ENCODE measurements around the gene PPP2R5C.
"Not testable (repeated sequence)": the region's sequence is repeated elsewhere in the genome, so short reads cannot be mapped to it uniquely, and the experiment has no call there.

The PPP2R5C gene

DNA sequence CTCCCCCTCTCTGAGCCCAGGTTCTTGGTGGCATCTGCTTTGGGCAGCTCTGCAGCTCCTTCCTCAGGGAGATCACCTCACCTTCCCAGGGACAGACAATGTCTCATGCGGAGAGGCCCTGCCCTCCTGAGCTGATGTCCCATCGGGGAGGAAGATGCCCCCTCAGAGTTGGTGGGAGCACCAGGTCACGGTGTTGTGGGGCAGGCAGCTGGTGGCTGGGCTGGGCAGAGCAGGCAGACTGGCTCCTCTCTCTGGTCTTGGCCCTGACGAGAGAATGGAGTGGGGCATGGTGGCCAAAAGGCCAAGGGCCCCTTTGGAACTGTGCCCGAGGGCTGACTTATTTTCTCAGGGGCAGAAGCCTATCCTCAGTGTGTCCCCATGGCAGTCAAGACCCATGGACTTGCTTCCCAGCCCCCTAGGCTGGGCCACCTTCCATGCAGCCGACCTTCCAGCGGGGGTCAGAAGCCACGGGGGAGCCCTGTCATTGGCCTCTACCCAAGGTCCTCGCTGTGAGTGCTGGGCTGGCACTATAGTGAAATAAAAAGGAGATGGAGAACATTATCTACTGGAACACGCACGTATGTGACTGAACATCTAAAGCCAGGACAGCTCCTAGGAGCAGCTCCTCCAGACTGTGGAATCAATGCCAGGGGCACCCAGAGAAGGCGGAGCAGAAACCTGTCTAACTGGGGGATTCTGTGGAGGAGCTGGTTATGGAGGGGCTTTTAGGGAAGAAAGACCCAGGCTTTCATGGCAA, 21.9 kb downstream of the PPP2R5C start:
- DNase-seq = no peak

DNA sequence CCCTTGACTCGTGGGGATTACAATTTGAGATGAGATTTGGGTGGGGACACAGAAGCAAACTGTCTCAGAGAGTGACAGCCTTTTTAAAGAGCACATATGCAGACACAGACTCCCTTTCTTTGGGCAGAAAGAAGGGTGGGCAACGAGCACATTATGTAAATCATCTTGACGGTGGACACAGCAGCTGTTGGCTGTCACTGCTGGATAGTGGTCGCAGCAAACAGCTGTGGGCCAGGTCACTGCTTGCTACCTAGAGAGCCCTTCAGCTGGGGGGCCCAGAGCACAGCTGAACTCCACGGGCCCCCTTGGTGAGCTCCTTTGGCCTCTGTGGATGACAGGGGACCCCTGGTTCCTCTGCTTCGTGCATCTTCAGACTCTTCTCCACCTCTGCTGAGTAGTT, 23.1 kb downstream of the PPP2R5C start:
- DNase-seq = no peak

DNA sequence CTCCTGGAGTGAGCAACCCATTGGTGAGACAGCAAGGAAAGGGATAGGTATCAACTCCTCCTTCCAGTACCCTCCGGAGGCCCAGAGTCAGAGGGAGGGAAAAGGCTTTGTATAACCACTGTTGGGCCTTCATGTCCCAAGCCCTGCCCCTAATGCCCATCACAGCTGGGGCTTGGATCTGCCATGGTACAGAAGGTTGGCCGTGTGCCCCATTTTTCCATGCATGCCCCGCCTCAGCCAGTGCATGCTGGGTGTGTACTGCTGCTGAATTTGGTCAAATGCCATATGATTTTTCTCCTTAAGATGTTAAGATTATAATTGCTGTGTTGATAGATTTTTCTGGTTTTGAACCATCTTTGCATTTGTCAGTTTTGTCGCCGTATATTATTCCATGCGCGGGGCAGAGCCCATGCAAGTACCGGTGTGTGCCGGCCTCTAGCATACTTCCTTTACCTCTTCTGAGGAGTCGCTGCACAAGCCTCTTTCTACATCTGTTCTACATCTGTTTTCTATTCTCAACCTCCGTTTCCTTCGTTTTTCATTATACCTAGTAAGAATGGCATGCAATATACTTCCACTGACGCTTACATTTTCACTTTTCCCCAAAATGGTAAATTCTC, 26.6 kb downstream of the PPP2R5C start:
- no peak for DNase-seq

DNA sequence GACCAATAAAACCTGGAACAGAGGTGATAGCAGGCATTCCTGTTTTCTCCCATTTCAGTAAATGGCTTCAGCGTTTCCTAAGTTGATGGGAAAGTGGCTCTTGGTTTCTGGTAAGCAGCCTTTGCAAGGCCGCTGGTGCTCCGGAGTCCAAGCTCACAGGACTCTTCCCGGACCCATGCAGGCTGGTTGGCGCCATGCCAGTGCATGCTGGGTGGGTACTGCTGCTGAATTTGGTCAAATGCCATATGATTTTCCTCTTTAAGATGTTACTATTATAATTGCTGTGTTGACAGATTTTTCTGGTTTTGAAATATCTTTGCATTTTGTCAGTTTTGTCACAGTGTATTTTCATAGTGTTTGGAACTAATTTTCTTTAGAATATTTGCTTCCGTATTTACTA, 27.7 kb downstream of the PPP2R5C start:
- no peak for DNase-seq

DNA sequence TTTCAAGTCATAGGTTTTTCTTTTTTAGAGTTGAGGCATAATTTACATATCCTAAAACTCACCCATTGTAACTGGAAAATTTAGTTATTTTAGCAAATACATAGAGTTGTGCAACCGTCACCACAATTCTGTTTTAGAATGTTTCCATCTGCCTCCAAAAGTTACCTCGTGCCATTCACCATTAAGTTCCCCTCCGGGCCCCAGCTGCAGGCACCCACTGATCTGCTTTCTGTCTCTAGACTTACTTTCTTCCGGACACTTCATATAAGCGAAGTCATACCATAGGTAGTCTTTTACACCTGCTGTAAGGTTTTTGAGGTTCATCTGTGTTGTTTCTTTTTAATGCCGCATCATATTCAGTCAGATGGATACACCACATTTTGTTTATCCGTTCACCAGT, 28.7 kb downstream of the PPP2R5C start:
- DNase-seq = no peak

DNA sequence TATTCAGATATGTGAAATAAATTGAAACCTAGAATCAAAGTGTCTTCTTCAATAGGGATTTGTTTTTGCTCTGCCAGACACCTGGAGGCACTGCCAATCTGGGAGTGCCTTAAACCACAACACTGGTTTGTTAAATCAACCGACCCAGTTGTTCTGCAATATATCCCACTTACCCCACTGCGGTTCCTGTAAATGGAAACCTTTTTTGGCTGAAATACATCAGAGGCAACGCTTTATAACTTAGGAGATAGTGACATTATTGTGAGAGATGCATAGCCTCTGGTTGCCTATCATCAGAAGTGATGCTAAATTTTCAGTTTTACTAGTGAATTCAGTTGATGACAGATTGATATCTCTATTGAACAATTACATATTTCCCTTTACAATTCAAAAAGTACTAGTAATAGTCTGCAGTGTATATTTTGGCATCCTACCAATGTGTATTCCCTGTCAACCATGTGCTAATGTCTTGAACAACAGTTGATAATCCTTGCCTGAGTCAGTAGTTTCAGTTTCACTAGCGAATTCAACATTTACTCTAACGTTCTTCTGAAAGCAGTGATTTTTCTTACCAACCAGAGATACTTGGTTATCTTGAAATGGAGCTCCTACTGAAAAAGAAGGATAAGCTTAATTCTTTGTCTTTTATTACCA, 30.5 kb downstream of the PPP2R5C start:
- no peak for DNase-seq

DNA sequence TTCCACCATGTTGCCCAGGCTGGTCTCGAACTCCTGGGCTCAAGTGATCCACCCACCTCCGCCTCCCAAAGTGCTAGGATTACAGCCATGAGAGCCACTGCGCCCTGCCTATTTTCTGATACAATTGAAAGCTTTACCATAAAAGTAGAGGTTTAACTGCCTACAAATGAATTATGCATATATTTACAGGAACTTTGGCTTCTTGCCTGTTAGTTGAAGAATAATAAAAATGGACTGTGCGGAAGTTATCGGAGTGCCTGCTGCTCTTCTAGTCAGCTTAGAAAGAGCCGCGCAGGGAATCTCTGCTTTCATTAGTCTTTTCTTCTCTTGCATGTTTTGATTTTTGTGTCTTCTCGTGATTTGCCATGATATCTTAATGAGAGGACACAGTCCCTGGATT, 34.5 kb downstream of the PPP2R5C start:
- no peak for DNase-seq

DNA sequence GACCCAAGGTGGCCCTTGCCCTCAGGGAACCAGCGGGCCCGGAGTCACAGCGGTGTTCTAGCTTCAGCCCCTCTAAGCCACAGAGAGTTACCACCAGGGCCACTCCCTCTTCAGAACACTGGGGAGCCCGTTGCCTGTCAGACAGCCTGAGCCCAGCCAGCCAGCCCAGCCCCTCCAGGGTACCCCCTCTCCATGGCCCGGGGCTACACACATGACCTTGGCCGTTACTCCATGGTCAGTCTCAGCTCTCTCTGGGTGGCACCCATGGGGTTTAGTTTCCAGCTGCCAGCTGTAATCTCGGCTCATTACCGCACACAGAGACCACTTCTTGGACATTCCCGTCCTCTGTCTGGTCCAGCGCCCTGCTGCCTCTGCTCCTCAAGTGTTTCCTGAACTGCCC, 35.0 kb downstream of the PPP2R5C start:
- DNase-seq = no peak

DNA sequence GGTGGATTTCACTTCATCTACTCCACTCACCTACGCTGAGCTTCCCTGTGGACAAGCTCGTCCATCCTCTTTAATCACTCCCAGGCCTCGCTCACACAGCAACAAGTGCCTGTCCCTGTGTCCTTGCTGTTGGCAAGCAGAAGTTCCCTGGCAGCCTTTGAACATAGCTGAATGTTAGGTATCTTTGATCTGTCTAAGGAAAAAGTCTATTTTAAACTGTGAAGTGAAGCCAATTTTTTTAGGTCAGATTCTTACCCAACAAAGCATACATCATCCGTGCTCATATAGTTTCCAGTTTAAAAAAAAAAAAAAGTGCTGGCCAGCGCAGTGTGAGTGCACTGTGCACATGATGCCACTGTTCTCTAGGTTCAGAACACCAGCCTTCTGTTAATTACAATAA, 36.3 kb downstream of the PPP2R5C start:
- no peak for DNase-seq

DNA sequence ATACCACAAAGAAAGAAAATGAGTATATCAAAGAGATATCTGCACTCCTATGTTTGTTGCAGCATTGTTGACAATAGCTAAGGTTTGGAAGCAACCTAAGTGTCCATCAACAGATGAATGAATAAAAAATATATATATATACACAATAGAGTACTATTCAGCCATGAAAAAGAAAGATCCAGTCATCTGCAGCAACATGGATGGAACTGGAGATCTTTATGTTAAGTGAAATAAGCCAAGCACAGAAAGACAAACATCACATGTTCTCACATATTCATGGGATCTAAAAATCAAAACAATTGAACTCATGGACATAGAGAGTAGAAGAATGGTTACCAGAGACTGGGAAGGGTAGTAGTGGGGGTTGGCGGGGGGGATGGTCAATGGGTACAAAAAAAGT, 42.9 kb downstream of the PPP2R5C start:
- DNase-seq = not testable (repeated sequence)

DNA sequence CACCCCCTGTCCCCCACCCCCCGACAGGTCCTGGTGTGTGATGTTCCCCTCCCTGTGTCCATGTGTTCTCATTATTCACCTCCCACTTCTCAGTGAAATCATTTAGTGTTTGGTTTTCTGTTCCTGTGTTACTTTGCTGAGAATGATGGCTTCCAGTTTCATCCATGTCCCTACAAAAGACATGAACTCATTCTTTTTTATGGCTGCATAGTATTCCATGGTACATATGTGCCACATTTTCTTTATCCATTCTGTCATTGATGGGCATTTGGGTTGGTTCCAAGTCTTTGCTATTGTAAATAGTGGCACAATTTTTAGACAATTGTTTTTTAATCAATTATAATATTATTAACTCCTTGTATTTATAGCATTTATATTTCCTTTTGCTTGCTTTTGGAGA, 44.7 kb downstream of the PPP2R5C start:
- not testable (repeated sequence) for DNase-seq

DNA sequence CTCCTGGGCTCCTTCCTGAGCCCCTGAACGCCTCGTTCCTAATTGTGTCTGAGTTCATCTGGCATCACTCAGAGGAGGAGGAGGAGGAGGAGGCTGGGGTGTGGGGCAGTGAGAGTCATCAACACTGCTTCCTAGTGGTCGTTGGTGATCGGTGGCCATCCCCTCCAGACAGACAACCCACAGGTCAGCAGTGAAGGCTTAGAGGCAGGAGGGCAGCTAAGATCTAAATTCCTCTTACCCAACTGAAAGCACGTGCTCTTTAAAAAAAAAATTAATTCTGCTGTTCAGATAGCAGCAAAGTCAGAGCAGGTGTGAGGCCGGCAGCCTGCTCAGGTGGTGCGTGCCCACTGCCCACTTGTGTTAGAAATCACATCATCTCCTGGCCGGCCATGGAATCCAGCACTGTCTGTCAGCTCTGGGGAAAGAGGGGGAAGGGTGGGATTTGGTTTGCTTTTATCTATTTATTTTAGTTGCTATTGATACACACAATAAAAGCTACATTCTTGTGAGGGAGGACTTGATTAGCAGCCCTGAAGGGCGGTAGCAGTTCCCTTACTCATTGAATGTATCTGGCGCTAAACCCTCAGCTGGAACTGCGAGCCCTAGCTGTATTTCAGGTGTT, 46.6 kb downstream of the PPP2R5C start:
- DNase-seq = no peak

DNA sequence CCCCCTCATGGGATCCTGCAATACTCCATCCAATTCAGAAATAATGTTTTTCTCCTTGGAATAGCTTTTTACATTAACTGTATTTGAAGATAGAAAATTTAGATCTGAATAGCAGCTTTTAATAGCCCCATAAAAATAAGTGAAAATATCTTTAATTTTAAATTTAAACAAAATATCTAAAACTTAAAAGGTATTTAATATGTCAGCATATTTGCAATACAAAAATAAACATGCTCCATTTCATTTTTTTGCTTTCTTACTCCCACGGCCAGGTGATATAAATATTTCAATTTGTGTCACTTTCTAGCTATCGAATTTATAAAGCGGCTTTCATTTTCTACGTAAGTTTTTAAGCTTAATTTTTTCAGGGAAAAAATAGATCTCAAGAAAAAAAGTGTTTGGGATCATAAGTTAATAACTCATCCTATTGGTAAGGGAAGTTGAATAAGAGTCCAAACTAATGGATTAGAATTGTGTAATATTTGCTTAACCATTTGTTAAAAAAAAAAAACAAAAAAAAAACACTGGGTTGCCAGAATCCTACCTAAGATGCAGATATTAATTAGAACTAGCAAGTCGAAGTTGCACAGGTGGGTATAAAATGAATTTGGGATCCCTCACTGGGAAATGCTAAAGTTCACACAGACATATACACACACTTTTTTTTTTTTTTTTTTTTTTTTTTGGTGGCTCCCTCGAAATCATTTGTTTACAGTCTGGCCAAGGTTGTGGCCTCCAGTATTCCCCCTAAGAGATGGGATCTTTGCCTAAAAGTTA, 47.6 kb downstream of the PPP2R5C start:
- DNase-seq = no peak

DNA sequence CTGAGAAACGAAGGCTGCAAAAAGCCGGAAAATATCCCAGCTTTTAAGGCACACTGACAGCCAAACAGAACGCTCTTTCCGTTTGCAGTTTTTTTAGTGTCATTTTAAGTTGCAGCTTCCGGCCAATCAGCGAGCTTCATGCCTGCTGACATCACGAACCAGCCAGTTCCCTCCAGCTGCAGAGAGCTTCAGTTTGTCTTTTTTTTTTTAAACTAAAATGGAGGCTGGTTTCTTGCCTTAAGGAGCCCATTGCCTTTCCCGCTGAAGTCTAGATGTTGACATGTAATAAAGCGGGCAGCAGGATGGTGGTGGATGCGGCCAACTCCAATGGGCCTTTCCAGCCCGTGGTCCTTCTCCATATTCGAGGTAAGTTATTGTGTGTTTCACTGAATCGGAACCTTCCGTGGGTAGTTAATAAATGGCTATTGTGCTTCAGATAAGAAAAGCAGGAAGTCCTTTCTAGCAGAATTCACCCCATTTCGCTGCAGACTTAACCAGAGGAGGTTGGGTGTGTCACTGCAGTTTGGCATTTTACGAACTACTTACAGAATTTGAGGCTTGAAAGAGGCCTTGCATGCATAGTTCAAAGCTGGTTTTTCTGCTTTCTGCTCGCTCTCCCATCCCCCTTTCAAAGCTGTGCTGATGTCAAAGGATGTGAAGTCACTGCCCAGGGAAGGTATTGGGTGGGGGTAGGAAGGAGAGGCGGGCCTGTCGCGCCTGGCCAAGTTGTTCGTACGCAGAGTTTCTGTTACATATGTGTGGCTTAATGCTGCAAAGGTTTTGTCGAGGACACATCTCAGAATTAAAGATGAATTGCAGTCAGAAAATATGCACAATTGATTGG, 48.4 kb downstream of the PPP2R5C start:
- peak; percentile 71 for DNase-seq

DNA sequence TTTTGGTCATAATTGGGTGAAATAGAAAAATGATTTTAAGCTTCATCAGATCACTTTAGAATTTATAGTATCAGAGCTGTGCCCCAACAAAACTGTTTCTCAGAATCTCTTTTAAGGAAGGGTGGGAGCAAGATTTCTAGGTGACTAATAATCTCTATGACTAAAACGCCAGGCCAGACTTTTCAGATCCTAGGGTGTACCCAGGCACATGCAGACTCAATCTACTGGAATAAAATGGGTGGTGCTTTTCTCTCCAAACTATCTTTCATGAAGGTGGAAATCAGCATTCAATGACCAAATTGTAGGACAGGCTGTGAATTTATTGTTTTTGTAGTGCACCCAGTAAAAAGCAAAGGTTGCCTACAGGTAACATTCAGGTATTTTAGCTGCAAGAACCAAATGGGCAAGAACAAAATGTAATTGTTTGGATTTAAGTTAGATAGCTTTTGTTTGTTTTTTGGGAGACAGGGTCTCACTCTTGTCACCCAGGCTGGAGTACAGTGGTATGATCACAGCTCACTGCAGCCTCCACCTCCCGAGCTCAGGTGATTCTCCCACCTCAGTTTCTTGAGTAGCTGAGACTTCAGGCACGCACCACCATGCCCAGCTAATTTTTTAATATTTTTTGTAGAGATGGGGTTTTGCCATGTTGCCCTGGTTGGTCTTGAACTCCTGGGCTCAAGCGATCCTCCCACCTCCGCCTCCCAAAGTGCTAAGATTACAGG, 49.5 kb downstream of the PPP2R5C start:
- no peak for DNase-seq

DNA sequence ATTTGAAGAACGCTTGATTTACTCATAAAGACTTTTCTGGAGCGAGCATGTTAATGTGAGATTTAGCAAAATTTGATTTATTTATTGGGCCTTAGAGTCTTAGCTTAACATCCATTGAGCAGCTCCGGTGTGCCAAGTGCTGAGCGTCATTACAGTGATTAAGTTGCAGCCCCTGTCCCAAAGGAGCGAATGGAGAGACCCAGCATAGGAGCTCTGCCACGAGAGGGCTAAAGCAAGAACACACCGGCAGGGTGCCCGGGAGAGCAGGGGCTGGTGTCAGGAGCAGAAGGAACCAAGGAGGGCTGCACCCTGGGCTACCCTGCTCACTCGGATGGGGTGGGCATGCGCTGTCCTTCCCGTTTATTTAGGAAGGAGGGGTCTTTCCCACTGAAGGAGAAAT, 50.6 kb downstream of the PPP2R5C start:
- DNase-seq = no peak

DNA sequence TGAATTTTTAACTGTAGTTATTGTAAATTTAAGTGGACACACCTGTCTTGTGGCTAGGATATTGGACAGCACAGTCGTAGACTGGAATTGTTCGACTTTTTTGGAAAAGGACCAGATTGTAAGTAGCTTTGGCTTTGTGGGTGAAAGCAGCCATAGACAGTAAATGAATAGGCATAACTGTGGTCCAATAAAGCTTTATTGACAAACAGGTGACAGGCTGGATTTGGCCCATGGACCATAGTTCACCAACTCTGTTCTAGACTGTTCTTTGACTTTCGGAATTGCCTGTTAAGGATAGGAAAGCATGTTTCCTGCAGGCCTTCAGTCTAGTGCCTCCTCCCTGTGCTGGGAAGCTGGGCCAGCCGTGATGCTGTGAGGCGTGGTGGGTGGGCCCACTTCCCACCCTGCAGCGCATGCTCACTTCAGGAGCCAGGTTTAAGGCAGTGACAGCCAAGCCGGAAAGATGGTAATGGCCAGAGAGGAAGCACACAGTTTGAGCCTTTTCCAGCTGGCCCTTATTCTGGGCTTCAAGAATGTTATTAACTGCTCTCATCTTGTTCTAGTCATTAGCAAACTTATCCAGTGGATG, 51.8 kb downstream of the PPP2R5C start:
- DNase-seq = no peak

DNA sequence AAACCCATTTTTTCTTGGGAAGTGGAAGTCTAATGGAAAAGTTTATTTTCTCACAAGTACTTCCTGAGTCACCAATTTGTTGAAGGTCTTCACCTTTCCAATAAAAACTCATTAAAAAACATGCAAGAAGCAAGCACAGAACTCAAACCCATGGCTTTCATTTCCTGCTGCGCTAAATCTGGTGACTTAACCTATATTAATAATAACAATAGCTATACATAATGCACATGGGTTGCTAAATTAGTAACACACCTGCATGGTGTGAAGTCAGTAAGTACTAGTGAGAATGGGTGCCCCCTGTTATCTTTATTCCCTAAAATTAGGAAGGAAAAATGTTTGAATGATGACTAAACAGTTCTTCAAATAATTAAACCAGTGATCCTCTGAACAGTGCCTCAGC, 52.3 kb downstream of the PPP2R5C start:
- no peak for DNase-seq

DNA sequence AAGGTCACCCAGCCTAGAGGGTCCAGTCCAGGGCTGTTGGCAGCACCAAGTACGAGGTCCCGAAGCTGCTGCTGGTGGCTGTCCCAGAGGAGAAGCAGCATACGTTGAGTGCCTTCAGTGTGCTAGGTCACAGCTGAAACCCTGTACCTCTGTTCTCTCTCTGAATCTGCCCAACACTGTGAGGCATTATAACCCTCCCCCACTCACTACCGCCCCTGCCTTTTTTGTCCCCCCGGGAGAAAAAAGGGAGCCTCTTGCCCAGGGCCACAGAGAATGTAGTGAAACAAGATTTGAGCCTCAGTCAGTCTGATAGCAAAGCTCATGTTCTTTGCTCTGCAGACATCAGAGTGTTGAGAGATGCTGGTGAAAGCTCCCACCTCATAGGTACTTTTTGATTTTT, 53.4 kb downstream of the PPP2R5C start:
- DNase-seq = no peak

DNA sequence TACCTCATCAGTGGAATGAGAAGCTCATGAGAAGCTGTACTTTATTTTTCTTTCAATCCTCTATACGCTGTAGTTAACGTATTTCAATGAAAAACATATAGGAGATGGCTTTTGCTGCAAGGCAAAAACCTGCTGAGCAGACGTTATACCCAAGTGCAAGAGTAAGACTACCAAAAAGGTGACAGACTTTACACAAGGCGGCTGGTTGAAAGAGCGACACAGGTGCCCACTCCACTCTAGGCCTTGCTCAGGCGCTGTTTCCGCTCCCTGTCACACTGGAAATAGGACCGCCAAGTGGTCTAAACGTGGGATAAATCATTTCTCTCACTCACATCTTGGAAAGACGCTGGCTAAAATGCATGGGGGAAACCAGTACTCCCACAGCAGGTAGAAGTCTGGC, 54.5 kb downstream of the PPP2R5C start:
- DNase-seq = no peak

DNA sequence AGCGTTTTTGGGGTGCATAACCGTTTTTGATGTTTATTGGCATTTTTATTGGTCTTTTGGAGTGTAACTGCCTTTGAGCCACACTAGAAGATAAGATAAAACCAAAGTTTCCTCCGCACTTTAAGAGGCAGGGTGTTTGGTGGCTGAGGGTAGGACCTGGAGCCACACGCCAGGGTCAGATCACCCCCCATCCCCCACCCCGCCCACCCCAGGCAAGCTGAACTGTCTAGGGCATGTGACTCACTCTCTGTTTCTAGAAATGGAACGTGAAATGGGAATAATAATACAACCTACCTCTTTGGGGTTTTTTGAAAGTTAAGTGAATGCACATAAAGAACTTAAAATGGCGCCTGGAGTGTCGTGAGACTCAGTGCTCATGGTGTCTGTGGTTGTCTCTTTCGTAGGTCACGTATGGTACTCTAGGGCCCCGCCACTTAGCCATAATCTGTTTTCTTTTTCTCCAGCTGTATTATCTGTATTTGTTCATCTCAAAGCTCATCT, 56.0 kb downstream of the PPP2R5C start:
- no peak for DNase-seq

Measured in NCI-H1436 treated with DMSO at 0.1 percent for 48 hours (cell line).